DOHH2 (cell line): ENCODE measurements around the gene GPR180.

Experiments
- EZH2phosphoT487 ChIP-seq: fragments of 200-600 bp; sonication (generic); IDR thresholded peaks from 2 replicates; pipeline ENCODE4 v1.6.1; 2017; ENCODE audit warnings: borderline replicate concordance, mild to moderate bottlenecking, antibody characterized with exemption, low read length, moderate library complexity, mixed read lengths
- TF ChIP-seq, protein P1 (sequence below): fragments of 200-600 bp; sonication (generic); IDR thresholded peaks from one replicate; pipeline ENCODE4 v1.5.1; 2014; ENCODE audit warnings: antibody characterized with exemption, mild to moderate bottlenecking, low read depth, low read length; ENCODE audit not compliant: poor library complexity, severe bottlenecking

DNA sequence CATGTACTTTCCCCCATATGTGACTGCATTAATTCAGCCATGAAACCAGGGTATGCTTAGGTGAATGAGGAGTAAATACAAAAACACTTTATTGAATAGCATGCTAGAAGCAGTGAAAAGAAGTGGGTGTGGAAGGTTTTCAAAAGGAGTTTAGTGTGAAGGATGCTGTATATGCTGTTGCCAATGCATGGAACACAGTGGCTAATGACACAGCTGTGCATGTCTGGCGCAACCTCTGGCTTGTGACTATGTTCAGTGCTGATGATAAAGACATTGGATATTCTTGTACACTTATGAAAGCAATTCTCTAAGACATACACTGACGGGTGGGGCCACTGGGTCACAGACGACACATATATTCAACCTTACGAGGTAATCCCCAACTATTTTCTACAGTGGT is 55.5 kb downstream of the GPR180 start:
- TF ChIP-seq, protein P1, sequence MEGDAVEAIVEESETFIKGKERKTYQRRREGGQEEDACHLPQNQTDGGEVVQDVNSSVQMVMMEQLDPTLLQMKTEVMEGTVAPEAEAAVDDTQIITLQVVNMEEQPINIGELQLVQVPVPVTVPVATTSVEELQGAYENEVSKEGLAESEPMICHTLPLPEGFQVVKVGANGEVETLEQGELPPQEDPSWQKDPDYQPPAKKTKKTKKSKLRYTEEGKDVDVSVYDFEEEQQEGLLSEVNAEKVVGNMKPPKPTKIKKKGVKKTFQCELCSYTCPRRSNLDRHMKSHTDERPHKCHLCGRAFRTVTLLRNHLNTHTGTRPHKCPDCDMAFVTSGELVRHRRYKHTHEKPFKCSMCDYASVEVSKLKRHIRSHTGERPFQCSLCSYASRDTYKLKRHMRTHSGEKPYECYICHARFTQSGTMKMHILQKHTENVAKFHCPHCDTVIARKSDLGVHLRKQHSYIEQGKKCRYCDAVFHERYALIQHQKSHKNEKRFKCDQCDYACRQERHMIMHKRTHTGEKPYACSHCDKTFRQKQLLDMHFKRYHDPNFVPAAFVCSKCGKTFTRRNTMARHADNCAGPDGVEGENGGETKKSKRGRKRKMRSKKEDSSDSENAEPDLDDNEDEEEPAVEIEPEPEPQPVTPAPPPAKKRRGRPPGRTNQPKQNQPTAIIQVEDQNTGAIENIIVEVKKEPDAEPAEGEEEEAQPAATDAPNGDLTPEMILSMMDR, result no peak
- no peak for TF ChIP-seq EZH2phosphoT487
